ENCODE measurements around the gene WWP2. TPM values are rescaled to one million over a fixed set of nuclear protein-coding genes. Genes with fewer than 3 reads are reported as not detected.

Gene WWP2
- total and polyA plus RNA-seq, 2 experiments from 2014 or later: 19.9 to 23.1 TPM

DNA sequence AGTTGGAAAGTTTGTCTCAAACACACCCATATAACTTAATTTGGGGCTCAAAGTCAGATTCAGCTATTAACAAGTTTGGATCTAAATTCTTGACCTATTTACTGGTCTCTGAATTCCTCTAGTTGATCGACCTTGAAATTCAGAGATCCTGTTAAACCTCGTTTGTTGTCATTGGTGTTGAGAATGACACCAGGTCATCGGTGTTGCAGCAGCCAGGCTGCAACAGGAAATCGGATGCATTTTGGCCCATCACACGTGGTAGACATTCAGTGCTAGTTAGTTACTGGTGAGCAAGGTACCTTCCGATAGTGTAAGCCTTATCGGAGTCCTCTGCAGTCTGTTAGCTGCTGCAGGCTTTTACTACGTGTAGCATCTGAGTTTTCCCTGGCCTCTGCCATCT, 82.3 kb downstream of the WWP2 start:
- H3K9me2 ChIP-seq (replicated peaks; ENCODE audit: insufficient read depth): no peaks in the 10 kb centered on the region
- TF ChIP-seq EZH2 (IDR thresholded peaks at IDR 0.05; ENCODE audit: borderline replicate concordance) (no peak), EZH2phosphoT487 (IDR thresholded peaks at IDR 0.05; ENCODE audit: low read depth, severe bottlenecking, unreplicated experiment) (no peak)
- TF ChIP-seq, protein P1, sequence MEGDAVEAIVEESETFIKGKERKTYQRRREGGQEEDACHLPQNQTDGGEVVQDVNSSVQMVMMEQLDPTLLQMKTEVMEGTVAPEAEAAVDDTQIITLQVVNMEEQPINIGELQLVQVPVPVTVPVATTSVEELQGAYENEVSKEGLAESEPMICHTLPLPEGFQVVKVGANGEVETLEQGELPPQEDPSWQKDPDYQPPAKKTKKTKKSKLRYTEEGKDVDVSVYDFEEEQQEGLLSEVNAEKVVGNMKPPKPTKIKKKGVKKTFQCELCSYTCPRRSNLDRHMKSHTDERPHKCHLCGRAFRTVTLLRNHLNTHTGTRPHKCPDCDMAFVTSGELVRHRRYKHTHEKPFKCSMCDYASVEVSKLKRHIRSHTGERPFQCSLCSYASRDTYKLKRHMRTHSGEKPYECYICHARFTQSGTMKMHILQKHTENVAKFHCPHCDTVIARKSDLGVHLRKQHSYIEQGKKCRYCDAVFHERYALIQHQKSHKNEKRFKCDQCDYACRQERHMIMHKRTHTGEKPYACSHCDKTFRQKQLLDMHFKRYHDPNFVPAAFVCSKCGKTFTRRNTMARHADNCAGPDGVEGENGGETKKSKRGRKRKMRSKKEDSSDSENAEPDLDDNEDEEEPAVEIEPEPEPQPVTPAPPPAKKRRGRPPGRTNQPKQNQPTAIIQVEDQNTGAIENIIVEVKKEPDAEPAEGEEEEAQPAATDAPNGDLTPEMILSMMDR (IDR thresholded peaks at IDR 0.05; ENCODE audit: poor library complexity): no peak
- H3K4me2 ChIP-seq: no peak overlapping the region
- no peaks in the 10 kb centered on the region for H3K27me3 ChIP-seq
- H3K36me3 ChIP-seq (replicated peaks; ENCODE audit: insufficient read depth, low read depth): no peaks in the 10 kb centered on the region
- no peak overlapping the region for H3K4me3 ChIP-seq
- 82% methylated on average over 8 of the region's 8 CpGs for WGBS (ENCODE audit: low lambda C conversion rate, missing lambda C conversion rate)
- no peaks in the 10 kb centered on the region for H3K9me3 ChIP-seq (ENCODE audit: low read depth)
- H3K27ac ChIP-seq: no peak overlapping the region
- H3K4me1 ChIP-seq (ENCODE audit: insufficient read depth): peaks cover 9% of the 10 kb centered on the region
- DNase-seq (ENCODE audit: low spot score): no peak
- no peaks in the 10 kb centered on the region for H3K79me2 ChIP-seq
- H2AFZ ChIP-seq: no peak overlapping the region
- H4K20me1 ChIP-seq (ENCODE audit: insufficient read depth, poor library complexity, severe bottlenecking): no peaks in the 10 kb centered on the region

DNA sequence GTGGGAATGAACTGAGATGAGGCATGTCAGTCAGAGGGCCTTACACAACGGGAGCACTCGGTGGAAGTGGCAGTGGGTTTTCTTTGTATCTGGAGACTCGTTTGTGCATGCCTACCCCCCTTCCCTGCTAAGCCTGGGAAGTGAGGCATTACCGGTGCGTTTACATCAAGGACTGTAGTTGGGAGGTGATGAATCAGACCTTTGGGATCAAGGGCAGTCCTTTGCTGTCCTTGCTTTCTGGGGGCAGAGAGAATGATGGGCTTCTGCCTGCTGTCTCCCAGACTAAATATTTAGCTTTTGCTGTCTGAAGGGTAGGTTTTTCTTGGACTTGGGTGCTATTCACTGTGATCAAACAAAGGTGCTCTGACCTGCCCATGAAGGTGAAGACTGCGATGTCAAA, 83.0 kb downstream of the WWP2 start:
- Histone ChIP-seq H3K9me2 (replicated peaks; ENCODE audit: insufficient read depth) (no peaks in the 10 kb centered on the region), H3K27ac (no peak overlapping the region), H3K36me3 (replicated peaks; ENCODE audit: insufficient read depth, low read depth) (no peaks in the 10 kb centered on the region), H3K4me2 (no peak overlapping the region), H4K20me1 (ENCODE audit: insufficient read depth, poor library complexity, severe bottlenecking) (no peaks in the 10 kb centered on the region), H3K27me3 (no peaks in the 10 kb centered on the region), H3K79me2 (no peaks in the 10 kb centered on the region), H3K9me3 (ENCODE audit: low read depth) (no peaks in the 10 kb centered on the region), H2AFZ (no peak overlapping the region), H3K4me1 (ENCODE audit: insufficient read depth) (peaks cover 1% of the 10 kb centered on the region), H3K4me3 (no peak overlapping the region)
- DNase-seq (ENCODE audit: low spot score): no peak
- 76% methylated on average over 6 of the region's 6 CpGs for WGBS (ENCODE audit: low lambda C conversion rate, missing lambda C conversion rate)
- TF ChIP-seq EZH2phosphoT487 (IDR thresholded peaks at IDR 0.05; ENCODE audit: low read depth, severe bottlenecking, unreplicated experiment) (no peak), EZH2 (IDR thresholded peaks at IDR 0.05; ENCODE audit: borderline replicate concordance) (no peak)
- TF ChIP-seq, protein P1 (IDR thresholded peaks at IDR 0.05; ENCODE audit: poor library complexity): no peak

DNA sequence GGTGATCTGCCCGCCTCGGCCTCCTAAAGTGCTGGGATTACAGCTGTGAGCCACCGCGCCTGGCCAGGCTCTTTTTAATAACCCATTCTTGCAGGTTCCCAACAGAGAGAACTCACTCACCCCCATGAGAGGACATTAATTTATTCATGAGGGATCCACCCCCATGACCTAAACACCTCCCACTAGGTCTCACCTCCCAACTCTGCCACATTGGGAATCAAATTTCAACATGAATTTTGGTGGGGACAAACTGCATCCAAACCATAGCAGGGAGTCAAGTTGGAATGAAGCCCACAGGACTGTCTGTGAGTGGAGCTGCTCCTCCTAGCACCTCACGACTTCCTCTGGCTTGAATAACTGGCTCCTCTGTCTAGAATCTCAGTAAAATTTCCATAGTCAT, 85.5 kb downstream of the WWP2 start:
- TF ChIP-seq, protein P1 (IDR thresholded peaks at IDR 0.05; ENCODE audit: poor library complexity): no peak
- TF ChIP-seq EZH2phosphoT487 (IDR thresholded peaks at IDR 0.05; ENCODE audit: low read depth, severe bottlenecking, unreplicated experiment): no peak
- TF ChIP-seq EZH2 (IDR thresholded peaks at IDR 0.05; ENCODE audit: borderline replicate concordance): no peak
- 94% methylated on average over 5 of the region's 5 CpGs for WGBS (ENCODE audit: low lambda C conversion rate, missing lambda C conversion rate)
- H3K4me3 ChIP-seq: no peak overlapping the region
- H3K9me2 ChIP-seq (replicated peaks; ENCODE audit: insufficient read depth): no peaks in the 10 kb centered on the region
- H3K36me3 ChIP-seq (replicated peaks; ENCODE audit: insufficient read depth, low read depth): no peaks in the 10 kb centered on the region
- no peak overlapping the region for H2AFZ ChIP-seq
- DNase-seq (ENCODE audit: low spot score): no peak
- no peaks in the 10 kb centered on the region for H3K9me3 ChIP-seq (ENCODE audit: low read depth)
- no peaks in the 10 kb centered on the region for H3K4me1 ChIP-seq (ENCODE audit: insufficient read depth)
- peak overlapping the region; percentile 23 for H3K27ac ChIP-seq
- H3K79me2 ChIP-seq: no peaks in the 10 kb centered on the region
- H3K4me2 ChIP-seq: no peak overlapping the region
- no peaks in the 10 kb centered on the region for H4K20me1 ChIP-seq (ENCODE audit: insufficient read depth, poor library complexity, severe bottlenecking)
- no peaks in the 10 kb centered on the region for H3K27me3 ChIP-seq
